ENCODE results near the gene CDH12. TPM values are rescaled to one million over a fixed set of nuclear protein-coding genes. Genes with fewer than 3 reads are reported as not detected.

The CDH12 gene
- total RNA-seq, 1 donor from 2014 or later: 0.11 TPM

DNA sequence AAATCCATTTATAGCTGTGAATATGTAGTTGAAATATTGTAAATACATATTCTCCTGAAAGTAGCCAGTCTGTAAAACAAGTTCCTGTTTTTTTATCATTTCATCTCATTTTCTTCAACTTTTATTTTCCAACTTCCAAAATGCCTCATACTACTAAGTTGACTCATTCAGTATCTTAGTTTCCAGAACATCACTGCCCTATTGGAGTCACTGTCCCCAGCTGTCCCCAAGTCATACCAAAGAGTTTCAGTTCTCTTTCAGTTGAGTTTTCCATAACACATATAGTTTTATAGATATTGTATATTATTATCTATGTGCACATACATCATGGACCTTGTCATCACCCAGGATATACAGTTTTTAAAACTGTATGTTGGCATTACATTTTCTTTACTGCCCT, 261.7 kb downstream of the CDH12 start:
- Histone ChIP-seq H3K4me3 (no peak overlapping the region), H3K36me3 (no peaks in the 10 kb centered on the region), H3K9me3 (no peaks in the 10 kb centered on the region), H3K27me3 (no peaks in the 10 kb centered on the region), H3K27ac (no peak overlapping the region), H3K4me1 (no peaks in the 10 kb centered on the region)
- TF ChIP-seq, protein P1, sequence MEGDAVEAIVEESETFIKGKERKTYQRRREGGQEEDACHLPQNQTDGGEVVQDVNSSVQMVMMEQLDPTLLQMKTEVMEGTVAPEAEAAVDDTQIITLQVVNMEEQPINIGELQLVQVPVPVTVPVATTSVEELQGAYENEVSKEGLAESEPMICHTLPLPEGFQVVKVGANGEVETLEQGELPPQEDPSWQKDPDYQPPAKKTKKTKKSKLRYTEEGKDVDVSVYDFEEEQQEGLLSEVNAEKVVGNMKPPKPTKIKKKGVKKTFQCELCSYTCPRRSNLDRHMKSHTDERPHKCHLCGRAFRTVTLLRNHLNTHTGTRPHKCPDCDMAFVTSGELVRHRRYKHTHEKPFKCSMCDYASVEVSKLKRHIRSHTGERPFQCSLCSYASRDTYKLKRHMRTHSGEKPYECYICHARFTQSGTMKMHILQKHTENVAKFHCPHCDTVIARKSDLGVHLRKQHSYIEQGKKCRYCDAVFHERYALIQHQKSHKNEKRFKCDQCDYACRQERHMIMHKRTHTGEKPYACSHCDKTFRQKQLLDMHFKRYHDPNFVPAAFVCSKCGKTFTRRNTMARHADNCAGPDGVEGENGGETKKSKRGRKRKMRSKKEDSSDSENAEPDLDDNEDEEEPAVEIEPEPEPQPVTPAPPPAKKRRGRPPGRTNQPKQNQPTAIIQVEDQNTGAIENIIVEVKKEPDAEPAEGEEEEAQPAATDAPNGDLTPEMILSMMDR (IDR thresholded peaks at IDR 0.05): no peak
- no peak for DNase-seq (ENCODE audit: low spot score in 2 of 2)
- intact Hi-C loops (cut with DNase I): no loop called here

DNA sequence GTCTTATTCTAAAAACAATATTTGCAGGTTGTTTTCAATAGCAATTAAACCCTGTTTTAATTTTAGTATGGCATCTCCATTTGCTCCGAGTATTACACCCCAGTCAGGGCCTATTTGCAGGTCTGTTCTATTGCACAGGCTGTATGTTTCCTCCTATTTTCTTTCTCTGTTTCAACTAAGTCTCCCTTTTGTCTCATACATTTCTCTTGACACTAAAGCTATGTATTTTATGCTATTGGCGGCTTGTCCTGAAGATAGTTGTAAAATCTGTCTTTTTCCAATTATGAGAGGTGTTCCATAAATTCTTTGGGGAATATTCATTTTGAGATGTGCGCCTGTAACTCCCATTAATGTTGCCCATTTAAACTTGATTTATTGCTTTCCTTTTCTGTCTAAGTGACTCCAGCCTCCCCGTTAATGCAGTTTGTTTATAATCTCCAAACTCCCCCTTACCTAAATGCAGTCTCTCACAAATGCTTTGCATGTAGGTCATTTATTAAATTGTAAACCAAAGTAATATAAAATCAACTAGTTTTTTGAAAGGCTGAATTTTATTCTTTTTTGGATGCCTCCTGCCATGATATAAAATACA, 262.4 kb downstream of the CDH12 start:
- DNase-seq (ENCODE audit: low spot score in 2 of 2): no peak
- H3K4me1 ChIP-seq: no peaks in the 10 kb centered on the region
- H3K27ac ChIP-seq: no peak overlapping the region
- TF ChIP-seq, protein P1 (IDR thresholded peaks at IDR 0.05): no peak
- H3K9me3 ChIP-seq: no peaks in the 10 kb centered on the region
- H3K27me3 ChIP-seq: no peaks in the 10 kb centered on the region
- intact Hi-C loops (cut with DNase I): no loop called here
- H3K36me3 ChIP-seq: no peaks in the 10 kb centered on the region
- H3K4me3 ChIP-seq: no peak overlapping the region

DNA sequence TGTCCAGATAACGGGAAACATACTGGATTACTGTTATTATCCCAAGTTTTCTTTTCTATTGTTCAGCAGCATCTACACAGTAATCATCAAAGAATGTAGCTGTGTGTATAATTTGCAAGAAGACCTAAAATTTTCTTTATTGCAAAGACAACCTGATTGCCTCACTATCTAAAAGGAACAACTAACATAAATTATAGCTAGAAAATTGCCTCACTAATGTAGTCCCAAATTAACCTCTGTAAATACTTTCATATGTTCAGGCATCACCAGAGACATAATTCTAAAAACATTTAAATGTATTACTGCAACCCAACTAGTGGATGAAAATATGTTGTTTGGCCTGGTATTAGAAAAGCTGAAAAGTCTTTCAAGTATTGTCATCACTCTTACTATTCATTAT, 275.4 kb downstream of the CDH12 start:
- TF ChIP-seq, protein P1 (IDR thresholded peaks at IDR 0.05): no peak
- Histone ChIP-seq H3K4me1 (no peaks in the 10 kb centered on the region), H3K9me3 (no peaks in the 10 kb centered on the region), H3K27me3 (no peaks in the 10 kb centered on the region), H3K36me3 (no peaks in the 10 kb centered on the region), H3K4me3 (no peak overlapping the region), H3K27ac (no peak overlapping the region)
- DNase-seq (ENCODE audit: low spot score in 2 of 2): no peak
- intact Hi-C loops (cut with DNase I): no loop called here

DNA sequence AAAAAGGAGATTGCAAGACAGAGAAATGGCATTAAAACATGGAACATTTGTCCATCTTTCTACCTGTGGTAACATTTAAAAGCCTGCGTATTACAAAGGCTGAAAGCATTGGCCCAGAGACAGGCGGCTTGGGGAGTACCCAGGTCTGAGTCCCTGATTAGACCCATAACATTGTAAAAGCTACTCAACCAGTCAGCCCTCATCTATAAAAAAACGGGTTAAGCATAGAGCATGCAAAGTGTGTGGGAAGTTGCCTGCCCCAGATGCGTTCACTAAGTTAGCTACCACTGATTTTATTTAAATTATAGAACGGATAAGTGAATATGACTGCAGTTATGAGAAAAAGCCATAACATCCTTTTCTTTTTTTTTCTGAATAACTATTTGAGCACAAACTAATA, 276.1 kb downstream of the CDH12 start:
- intact Hi-C loops (cut with DNase I): no loop called here
- no peaks in the 10 kb centered on the region for H3K36me3 ChIP-seq
- TF ChIP-seq, protein P1 (IDR thresholded peaks at IDR 0.05): no peak
- no peaks in the 10 kb centered on the region for H3K27me3 ChIP-seq
- H3K4me3 ChIP-seq: no peak overlapping the region
- H3K27ac ChIP-seq: no peak overlapping the region
- DNase-seq (ENCODE audit: low spot score in 2 of 2): no peak
- no peaks in the 10 kb centered on the region for H3K4me1 ChIP-seq
- H3K9me3 ChIP-seq: no peaks in the 10 kb centered on the region

DNA sequence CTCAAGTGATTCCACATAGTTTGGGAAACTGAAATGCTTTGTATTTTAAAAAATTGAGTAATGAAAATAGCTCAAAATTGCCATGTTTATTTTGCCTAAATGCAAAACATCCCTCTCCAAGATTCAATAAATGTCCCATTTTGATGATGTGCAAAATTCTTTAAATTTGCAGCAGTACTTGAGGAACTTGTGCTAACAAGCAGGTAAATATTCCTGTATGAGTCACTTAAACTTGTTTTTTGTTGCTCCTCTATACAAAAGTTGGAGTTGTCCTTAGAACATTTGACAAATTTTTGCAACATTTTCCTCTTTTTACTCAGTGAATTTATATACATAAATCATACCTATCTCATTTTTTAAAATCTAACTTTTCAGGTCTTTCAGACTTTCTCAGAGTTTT, 280.2 kb downstream of the CDH12 start:
- Histone ChIP-seq H3K36me3 (no peaks in the 10 kb centered on the region), H3K9me3 (no peaks in the 10 kb centered on the region), H3K27ac (no peak overlapping the region), H3K4me3 (no peak overlapping the region), H3K4me1 (no peaks in the 10 kb centered on the region), H3K27me3 (no peaks in the 10 kb centered on the region)
- intact Hi-C loops (cut with DNase I): no loop called here
- DNase-seq (ENCODE audit: low spot score in 2 of 2): no peak
- TF ChIP-seq, protein P1 (IDR thresholded peaks at IDR 0.05): no peak

DNA sequence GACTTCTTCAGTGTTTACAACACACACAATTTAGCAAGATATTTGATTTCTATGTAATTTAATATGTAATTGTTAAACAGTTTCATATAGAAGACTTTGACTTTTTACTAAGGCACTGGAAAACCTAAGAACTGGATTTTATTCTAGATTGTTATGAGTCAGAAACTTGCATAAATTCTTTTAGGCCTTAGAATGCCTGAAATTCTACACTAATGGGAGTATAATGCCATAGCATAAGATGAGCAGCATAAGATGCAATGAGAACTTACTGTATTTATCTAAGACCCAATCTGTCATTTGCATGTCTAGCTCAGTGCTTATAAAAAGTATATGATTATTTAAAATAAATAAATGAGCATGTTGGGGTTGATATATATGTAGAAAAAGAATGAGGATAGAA, 285.2 kb downstream of the CDH12 start:
- no peaks in the 10 kb centered on the region for H3K9me3 ChIP-seq
- no peak for DNase-seq (ENCODE audit: low spot score in 2 of 2)
- H3K27ac ChIP-seq: no peak overlapping the region
- H3K4me1 ChIP-seq: no peaks in the 10 kb centered on the region
- intact Hi-C loops (cut with DNase I): no loop called here
- TF ChIP-seq, protein P1 (IDR thresholded peaks at IDR 0.05): no peak
- H3K36me3 ChIP-seq: no peaks in the 10 kb centered on the region
- H3K27me3 ChIP-seq: no peaks in the 10 kb centered on the region
- H3K4me3 ChIP-seq: no peak overlapping the region

All from ascending aorta (tissue), 2 donors.